GM21447 (cell line): ENCODE results near the gene DGKG.
A peak's percentile ranks its signal among the peaks of the same experiment; 100 is the strongest.

Experiments used
- ATAC-seq: cut with Tn5 transposase; IDR thresholded peaks from one replicate; pipeline ENCODE4 v1.9.1; 2021; ENCODE audit not compliant: unreplicated experiment

DGKG gene

GRCh38 chr3:186281176-186281575 is 80.9 kb downstream of the DGKG start:
- ATAC-seq = no peak

GRCh38 chr3:186280737-186281136 is 81.3 kb downstream of the DGKG start:
- no peak for ATAC-seq

- ATAC-seq = no peak
These were observed 84.6 kb downstream of the DGKG start for GRCh38 chr3:186277268-186277909.

- ATAC-seq = no peak
These were observed 86.6 kb downstream of the DGKG start for GRCh38 chr3:186275436-186275835.

GRCh38 chr3:186273586-186273985 is 88.4 kb downstream of the DGKG start:
- no peak for ATAC-seq

- ATAC-seq = no peak
These were observed 91.3 kb downstream of the DGKG start for GRCh38 chr3:186270701-186271100.

- ATAC-seq = no peak
These were observed 93.2 kb downstream of the DGKG start for GRCh38 chr3:186268616-186269448.

GRCh38 chr3:186267758-186268157 is 94.3 kb downstream of the DGKG start:
- ATAC-seq = no peak

GRCh38 chr3:186264608-186265400 is 97.2 kb downstream of the DGKG start:
- no peak for ATAC-seq

GRCh38 chr3:186261638-186262037 is 100.4 kb downstream of the DGKG start:
- ATAC-seq = no peak

- ATAC-seq = no peak
These were observed 101.3 kb downstream of the DGKG start for GRCh38 chr3:186260726-186261125.

- ATAC-seq = no peak
These were observed 102.2 kb downstream of the DGKG start for GRCh38 chr3:186259612-186260383.

- ATAC-seq = no peak
These were observed 103.1 kb downstream of the DGKG start for GRCh38 chr3:186258968-186259367.

- ATAC-seq = no peak
These were observed 104.2 kb downstream of the DGKG start for GRCh38 chr3:186257866-186258265.

- peak; percentile 40 for ATAC-seq
These were observed 106.2 kb downstream of the DGKG start for GRCh38 chr3:186255703-186256331.

- peak; percentile 74 for ATAC-seq
These were observed 107.1 kb downstream of the DGKG start for GRCh38 chr3:186254676-186255650.

GRCh38 chr3:186251948-186252619 is 110.0 kb downstream of the DGKG start:
- ATAC-seq = no peak

- ATAC-seq = no peak
These were observed 113.2 kb downstream of the DGKG start for GRCh38 chr3:186248850-186249249.
